GM23338 (cell line): ENCODE data around the gene GPC5. TPM values are rescaled to one million over a fixed set of nuclear protein-coding genes. Genes with fewer than 3 reads are reported as not detected.

ENCODE experiments used
- ATAC-seq: fragments of 200-7000 bp; cut with Tn5 transposase; 3 replicates; pipeline ENCODE4 v1.9.1; 2020
- DNase-seq: peaks from one replicate; pipeline ENCODE4 v3.0.0-alpha.2; 2015; ENCODE audit warnings: low spot score
- H2AFZ ChIP-seq: fragments of 200-600 bp; sonication (generic); 2 replicates; pipeline ENCODE4 v1.8.0; 2016; ENCODE audit warnings: antibody characterized with exemption, mild to moderate bottlenecking, moderate library complexity
- H3F3A ChIP-seq: fragments of 200-600 bp; sonication (generic); replicated peaks from 2 replicates; pipeline ENCODE4 v1.8.0; 2017; ENCODE audit warnings: antibody characterized with exemption, mixed run types, low read depth
- H3K27ac ChIP-seq: fragments of 200-600 bp; sonication (generic); 2 replicates; pipeline ENCODE4 v1.6.1; 2016; ENCODE audit warnings: low read depth
- H3K27me3 ChIP-seq: fragments of 200-600 bp; sonication (generic); 2 replicates; pipeline ENCODE4 v1.8.0; 2016; ENCODE audit warnings: mild to moderate bottlenecking, mixed run types, moderate library complexity; ENCODE audit not compliant: insufficient read depth
- H3K36me3 ChIP-seq: fragments of 200-600 bp; sonication (generic); 2 replicates; pipeline ENCODE4 v1.8.0; 2016; ENCODE audit warnings: mild to moderate bottlenecking; ENCODE audit not compliant: insufficient read depth
- H3K4me1 ChIP-seq: fragments of 200-600 bp; sonication (generic); 2 replicates; pipeline ENCODE4 v1.8.0; 2016; ENCODE audit warnings: mild to moderate bottlenecking, moderate library complexity; ENCODE audit not compliant: insufficient read depth
- H3K4me2 ChIP-seq: fragments of 200-600 bp; sonication (generic); 2 replicates; pipeline ENCODE4 v1.7.1; 2017; ENCODE audit warnings: mixed run types
- H3K4me3 ChIP-seq: fragments of 200-600 bp; sonication (generic); 2 replicates; pipeline ENCODE4 v1.6.1; 2016; ENCODE audit warnings: mixed run types
- H3K79me2 ChIP-seq: fragments of 200-600 bp; sonication (generic); replicated peaks from 2 replicates; pipeline ENCODE4 v1.8.0; 2017; ENCODE audit warnings: mild to moderate bottlenecking; ENCODE audit not compliant: insufficient read depth
- H3K9me2 ChIP-seq: fragments of 200-600 bp; sonication (generic); 2 replicates; pipeline ENCODE4 v1.8.0; 2017; ENCODE audit not compliant: insufficient read depth
- H4K20me1 ChIP-seq: fragments of 200-600 bp; sonication (generic); replicated peaks from 2 replicates; pipeline ENCODE4 v1.8.0; 2017; ENCODE audit warnings: mild to moderate bottlenecking; ENCODE audit not compliant: insufficient read depth
- H3K27ac Mint-ChIP-seq: 2 replicates; pipeline ENCODE4 v1.8.0; 2020; ENCODE audit warnings: inconsistent platforms, mild to moderate bottlenecking, moderate library complexity, mixed read lengths
- H3K27me3 Mint-ChIP-seq: 3 replicates; pipeline ENCODE4 v1.8.0; 2022; ENCODE audit warnings: low read depth, mild to moderate bottlenecking, moderate library complexity, mixed read lengths, inconsistent platforms; ENCODE audit not compliant: insufficient read depth, poor library complexity
- H3K36me3 Mint-ChIP-seq: 3 replicates; pipeline ENCODE4 v1.8.0; 2021; ENCODE audit warnings: low read depth, mild to moderate bottlenecking, inconsistent platforms, moderate library complexity, mixed read lengths
- H3K4me1 Mint-ChIP-seq: 3 replicates; pipeline ENCODE4 v1.8.0; 2020; ENCODE audit warnings: mild to moderate bottlenecking, inconsistent platforms, mixed read lengths
- H3K4me3 Mint-ChIP-seq: 3 replicates; pipeline ENCODE4 v1.8.0; 2021; ENCODE audit warnings: moderate library complexity, mild to moderate bottlenecking, inconsistent platforms, mixed read lengths
- H3K9me3 Mint-ChIP-seq: 3 replicates; pipeline ENCODE4 v1.8.0; 2020; ENCODE audit warnings: moderate library complexity, mild to moderate bottlenecking, inconsistent platforms, mixed read lengths
- CREB1 ChIP-seq: fragments of 250-450 bp; sonication (Bioruptor Pico); IDR thresholded peaks from 2 replicates; pipeline ENCODE4 v1.5.0; 2020; ENCODE audit warnings: low read depth, mild to moderate bottlenecking, moderate library complexity
- ETS1 ChIP-seq: IDR thresholded peaks from 2 replicates; pipeline ENCODE4 v1.6.1; 2016; ENCODE audit warnings: antibody characterized with exemption
- EZH2 ChIP-seq: fragments of 200-600 bp; sonication (generic); IDR thresholded peaks from one replicate; pipeline ENCODE4 v1.8.0; 2017; ENCODE audit warnings: antibody characterized with exemption, mild to moderate bottlenecking, low read depth; ENCODE audit not compliant: unreplicated experiment
- EZH2phosphoT487 ChIP-seq: fragments of 200-600 bp; sonication (generic); IDR thresholded peaks from one replicate; pipeline ENCODE4 v1.8.1; 2018; ENCODE audit warnings: antibody characterized with exemption; ENCODE audit not compliant: unreplicated experiment
- JUNB ChIP-seq: IDR thresholded peaks from one replicate; pipeline ENCODE4 v1.6.1; 2016; ENCODE audit warnings: antibody characterized with exemption; ENCODE audit not compliant: unreplicated experiment
- NANOG ChIP-seq: IDR thresholded peaks from 2 replicates; pipeline ENCODE4 v1.6.1; 2016; ENCODE audit warnings: antibody characterized with exemption, borderline replicate concordance
- POLR2AphosphoS5 ChIP-seq: IDR thresholded peaks from 2 replicates; pipeline ENCODE4 v1.6.1; 2016; ENCODE audit warnings: antibody characterized with exemption, low read depth
- STAT1 ChIP-seq: IDR thresholded peaks from one replicate; pipeline ENCODE4 v1.6.1; 2016; ENCODE audit warnings: antibody characterized with exemption; ENCODE audit not compliant: unreplicated experiment
- ZNF114 ChIP-seq: fragments of 250-450 bp; sonication (Bioruptor Pico); IDR thresholded peaks from 2 replicates; pipeline ENCODE4 v1.5.0; 2020; ENCODE audit warnings: mild to moderate bottlenecking, moderate library complexity
- ZNF331 ChIP-seq: fragments of 250-450 bp; sonication (Bioruptor Pico); IDR thresholded peaks from 2 replicates; pipeline ENCODE4 v1.5.0; 2020; ENCODE audit warnings: low read depth, mild to moderate bottlenecking, moderate library complexity
- polyA plus RNA-seq: library from polyadenylated mRNA; unstranded; fragments of >200 nt; fragmentation: Nextera tagmentation; extraction: Ambion mirVana; gene quantifications from 2 replicates; pipeline ENCODE4 v1.2.1, GENCODE V29; 2016
- total RNA-seq: library from RNA; depleted of rRNA; stranded (reverse); fragments of >200 nt; shearing (Covaris generic); gene quantifications from 2 replicates; pipeline ENCODE4 v1.2.3, GENCODE V29; 2014
- TF ChIP-seq, protein P1 (sequence below): fragments of 250-450 bp; sonication (Bioruptor Pico); IDR thresholded peaks from 2 replicates; pipeline ENCODE4 v1.5.0; 2020; ENCODE audit warnings: mild to moderate bottlenecking, moderate library complexity
- TF ChIP-seq, protein P2 (sequence below): IDR thresholded peaks from one replicate; pipeline ENCODE4 v1.6.1; 2018; ENCODE audit warnings: antibody characterized with exemption; ENCODE audit not compliant: unreplicated experiment
- TF ChIP-seq, protein P3 (sequence below), 2 experiments: fragments of 200-600 bp in 1 of 2; sonication (generic) in 1 of 2; conservative IDR thresholded peaks; 2 replicates each; pipeline versions ENCODE4 v1.5.1 to v1.6.1; 2016 to 2017; ENCODE audit warnings: antibody characterized with exemption in 2 of 2, low read depth in 2 of 2, mild to moderate bottlenecking in 2 of 2, moderate library complexity in 1 of 2

GPC5 gene
- total and polyA plus RNA-seq, 2 experiments from 2014 or later: 0.95 to 1.1 TPM

DNA sequence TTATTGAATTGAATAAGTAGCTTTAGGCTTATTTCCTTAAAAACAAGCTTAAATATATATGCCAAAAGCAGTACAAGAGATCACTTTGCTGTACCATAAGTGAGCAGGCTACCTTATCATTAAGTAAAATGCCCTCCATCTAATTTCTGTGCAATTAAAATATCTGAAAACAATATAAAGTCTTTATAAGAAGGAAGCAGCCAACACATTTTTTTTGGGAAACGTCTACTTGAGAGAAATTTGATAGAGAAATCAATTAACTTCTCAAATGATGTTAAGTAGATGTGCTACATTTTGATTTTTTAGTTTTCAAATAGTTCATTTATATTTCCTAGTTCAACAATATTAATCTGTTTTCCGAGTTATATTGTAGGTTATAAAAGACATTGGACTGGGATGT is 52.5 kb downstream of the GPC5 start:
- H3K27ac Mint-ChIP-seq: no peak overlapping the region
- Histone ChIP-seq H3K27ac (no peak overlapping the region), H3K9me2 (no peaks in the 10 kb centered on the region), H3K79me2 (no peaks in the 10 kb centered on the region), H3F3A (no peaks in the 10 kb centered on the region), H3K4me2 (no peak overlapping the region), H4K20me1 (no peaks in the 10 kb centered on the region), H3K4me1 (no peaks in the 10 kb centered on the region), H3K4me3 (no peak overlapping the region), H3K27me3 (no peaks in the 10 kb centered on the region), H3K36me3 (no peaks in the 10 kb centered on the region), H2AFZ (no peak overlapping the region)
- ATAC-seq (no peak), DNase-seq (no peak)
- no peaks in the 10 kb centered on the region for H3K36me3 Mint-ChIP-seq
- H3K9me3 Mint-ChIP-seq: no peaks in the 10 kb centered on the region
- H3K4me3 Mint-ChIP-seq: no peak overlapping the region
- H3K27me3 Mint-ChIP-seq: no peaks in the 10 kb centered on the region
- TF ChIP-seq ZNF331 (CRISPR knock-in tag) (no peak), EZH2phosphoT487 (no peak), CREB1 (CRISPR knock-in tag) (no peak), NANOG (no peak), POLR2AphosphoS5 (no peak), ETS1 (no peak), STAT1 (no peak), ZNF114 (no peak), JUNB (no peak), EZH2 (no peak)
- TF ChIP-seq, protein P1, sequence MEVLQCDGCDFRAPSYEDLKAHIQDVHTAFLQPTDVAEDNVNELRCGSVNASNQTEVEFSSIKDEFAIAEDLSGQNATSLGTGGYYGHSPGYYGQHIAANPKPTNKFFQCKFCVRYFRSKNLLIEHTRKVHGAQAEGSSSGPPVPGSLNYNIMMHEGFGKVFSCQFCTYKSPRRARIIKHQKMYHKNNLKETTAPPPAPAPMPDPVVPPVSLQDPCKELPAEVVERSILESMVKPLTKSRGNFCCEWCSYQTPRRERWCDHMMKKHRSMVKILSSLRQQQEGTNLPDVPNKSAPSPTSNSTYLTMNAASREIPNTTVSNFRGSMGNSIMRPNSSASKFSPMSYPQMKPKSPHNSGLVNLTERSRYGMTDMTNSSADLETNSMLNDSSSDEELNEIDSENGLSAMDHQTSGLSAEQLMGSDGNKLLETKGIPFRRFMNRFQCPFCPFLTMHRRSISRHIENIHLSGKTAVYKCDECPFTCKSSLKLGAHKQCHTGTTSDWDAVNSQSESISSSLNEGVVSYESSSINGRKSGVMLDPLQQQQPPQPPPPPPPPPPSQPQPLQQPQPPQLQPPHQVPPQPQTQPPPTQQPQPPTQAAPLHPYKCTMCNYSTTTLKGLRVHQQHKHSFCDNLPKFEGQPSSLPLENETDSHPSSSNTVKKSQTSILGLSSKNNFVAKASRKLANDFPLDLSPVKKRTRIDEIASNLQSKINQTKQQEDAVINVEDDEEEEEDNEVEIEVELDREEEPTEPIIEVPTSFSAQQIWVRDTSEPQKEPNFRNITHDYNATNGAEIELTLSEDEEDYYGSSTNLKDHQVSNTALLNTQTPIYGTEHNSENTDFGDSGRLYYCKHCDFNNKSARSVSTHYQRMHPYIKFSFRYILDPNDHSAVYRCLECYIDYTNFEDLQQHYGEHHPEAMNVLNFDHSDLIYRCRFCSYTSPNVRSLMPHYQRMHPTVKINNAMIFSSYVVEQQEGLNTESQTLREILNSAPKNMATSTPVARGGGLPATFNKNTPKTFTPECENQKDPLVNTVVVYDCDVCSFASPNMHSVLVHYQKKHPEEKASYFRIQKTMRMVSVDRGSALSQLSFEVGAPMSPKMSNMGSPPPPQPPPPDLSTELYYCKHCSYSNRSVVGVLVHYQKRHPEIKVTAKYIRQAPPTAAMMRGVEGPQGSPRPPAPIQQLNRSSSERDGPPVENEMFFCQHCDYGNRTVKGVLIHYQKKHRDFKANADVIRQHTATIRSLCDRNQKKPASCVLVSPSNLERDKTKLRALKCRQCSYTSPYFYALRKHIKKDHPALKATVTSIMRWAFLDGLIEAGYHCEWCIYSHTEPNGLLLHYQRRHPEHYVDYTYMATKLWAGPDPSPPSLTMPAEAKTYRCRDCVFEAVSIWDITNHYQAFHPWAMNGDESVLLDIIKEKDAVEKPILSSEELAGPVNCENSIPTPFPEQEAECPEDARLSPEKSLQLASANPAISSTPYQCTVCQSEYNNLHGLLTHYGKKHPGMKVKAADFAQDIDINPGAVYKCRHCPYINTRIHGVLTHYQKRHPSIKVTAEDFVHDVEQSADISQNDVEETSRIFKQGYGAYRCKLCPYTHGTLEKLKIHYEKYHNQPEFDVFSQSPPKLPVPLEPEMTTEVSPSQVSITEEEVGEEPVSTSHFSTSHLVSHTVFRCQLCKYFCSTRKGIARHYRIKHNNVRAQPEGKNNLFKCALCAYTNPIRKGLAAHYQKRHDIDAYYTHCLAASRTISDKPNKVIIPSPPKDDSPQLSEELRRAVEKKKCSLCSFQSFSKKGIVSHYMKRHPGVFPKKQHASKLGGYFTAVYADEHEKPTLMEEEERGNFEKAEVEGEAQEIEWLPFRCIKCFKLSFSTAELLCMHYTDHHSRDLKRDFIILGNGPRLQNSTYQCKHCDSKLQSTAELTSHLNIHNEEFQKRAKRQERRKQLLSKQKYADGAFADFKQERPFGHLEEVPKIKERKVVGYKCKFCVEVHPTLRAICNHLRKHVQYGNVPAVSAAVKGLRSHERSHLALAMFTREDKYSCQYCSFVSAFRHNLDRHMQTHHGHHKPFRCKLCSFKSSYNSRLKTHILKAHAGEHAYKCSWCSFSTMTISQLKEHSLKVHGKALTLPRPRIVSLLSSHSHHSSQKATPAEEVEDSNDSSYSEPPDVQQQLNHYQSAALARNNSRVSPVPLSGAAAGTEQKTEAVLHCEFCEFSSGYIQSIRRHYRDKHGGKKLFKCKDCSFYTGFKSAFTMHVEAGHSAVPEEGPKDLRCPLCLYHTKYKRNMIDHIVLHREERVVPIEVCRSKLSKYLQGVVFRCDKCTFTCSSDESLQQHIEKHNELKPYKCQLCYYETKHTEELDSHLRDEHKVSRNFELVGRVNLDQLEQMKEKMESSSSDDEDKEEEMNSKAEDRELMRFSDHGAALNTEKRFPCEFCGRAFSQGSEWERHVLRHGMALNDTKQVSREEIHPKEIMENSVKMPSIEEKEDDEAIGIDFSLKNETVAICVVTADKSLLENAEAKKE (CRISPR knock-in tag): no peak
- TF ChIP-seq, protein P2, sequence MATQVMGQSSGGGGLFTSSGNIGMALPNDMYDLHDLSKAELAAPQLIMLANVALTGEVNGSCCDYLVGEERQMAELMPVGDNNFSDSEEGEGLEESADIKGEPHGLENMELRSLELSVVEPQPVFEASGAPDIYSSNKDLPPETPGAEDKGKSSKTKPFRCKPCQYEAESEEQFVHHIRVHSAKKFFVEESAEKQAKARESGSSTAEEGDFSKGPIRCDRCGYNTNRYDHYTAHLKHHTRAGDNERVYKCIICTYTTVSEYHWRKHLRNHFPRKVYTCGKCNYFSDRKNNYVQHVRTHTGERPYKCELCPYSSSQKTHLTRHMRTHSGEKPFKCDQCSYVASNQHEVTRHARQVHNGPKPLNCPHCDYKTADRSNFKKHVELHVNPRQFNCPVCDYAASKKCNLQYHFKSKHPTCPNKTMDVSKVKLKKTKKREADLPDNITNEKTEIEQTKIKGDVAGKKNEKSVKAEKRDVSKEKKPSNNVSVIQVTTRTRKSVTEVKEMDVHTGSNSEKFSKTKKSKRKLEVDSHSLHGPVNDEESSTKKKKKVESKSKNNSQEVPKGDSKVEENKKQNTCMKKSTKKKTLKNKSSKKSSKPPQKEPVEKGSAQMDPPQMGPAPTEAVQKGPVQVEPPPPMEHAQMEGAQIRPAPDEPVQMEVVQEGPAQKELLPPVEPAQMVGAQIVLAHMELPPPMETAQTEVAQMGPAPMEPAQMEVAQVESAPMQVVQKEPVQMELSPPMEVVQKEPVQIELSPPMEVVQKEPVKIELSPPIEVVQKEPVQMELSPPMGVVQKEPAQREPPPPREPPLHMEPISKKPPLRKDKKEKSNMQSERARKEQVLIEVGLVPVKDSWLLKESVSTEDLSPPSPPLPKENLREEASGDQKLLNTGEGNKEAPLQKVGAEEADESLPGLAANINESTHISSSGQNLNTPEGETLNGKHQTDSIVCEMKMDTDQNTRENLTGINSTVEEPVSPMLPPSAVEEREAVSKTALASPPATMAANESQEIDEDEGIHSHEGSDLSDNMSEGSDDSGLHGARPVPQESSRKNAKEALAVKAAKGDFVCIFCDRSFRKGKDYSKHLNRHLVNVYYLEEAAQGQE: no peak
- TF ChIP-seq, protein P3, sequence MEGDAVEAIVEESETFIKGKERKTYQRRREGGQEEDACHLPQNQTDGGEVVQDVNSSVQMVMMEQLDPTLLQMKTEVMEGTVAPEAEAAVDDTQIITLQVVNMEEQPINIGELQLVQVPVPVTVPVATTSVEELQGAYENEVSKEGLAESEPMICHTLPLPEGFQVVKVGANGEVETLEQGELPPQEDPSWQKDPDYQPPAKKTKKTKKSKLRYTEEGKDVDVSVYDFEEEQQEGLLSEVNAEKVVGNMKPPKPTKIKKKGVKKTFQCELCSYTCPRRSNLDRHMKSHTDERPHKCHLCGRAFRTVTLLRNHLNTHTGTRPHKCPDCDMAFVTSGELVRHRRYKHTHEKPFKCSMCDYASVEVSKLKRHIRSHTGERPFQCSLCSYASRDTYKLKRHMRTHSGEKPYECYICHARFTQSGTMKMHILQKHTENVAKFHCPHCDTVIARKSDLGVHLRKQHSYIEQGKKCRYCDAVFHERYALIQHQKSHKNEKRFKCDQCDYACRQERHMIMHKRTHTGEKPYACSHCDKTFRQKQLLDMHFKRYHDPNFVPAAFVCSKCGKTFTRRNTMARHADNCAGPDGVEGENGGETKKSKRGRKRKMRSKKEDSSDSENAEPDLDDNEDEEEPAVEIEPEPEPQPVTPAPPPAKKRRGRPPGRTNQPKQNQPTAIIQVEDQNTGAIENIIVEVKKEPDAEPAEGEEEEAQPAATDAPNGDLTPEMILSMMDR (conservative IDR thresholded peaks at IDR 0.05; ENCODE audit: low read depth in 2 of 2): no peak
- H3K4me1 Mint-ChIP-seq: 0 out of 3 replicates have a peak, but pooled peaks cover 2% of the 10 kb centered on the region
